ENCODE results near the gene RHEX.

DNA sequence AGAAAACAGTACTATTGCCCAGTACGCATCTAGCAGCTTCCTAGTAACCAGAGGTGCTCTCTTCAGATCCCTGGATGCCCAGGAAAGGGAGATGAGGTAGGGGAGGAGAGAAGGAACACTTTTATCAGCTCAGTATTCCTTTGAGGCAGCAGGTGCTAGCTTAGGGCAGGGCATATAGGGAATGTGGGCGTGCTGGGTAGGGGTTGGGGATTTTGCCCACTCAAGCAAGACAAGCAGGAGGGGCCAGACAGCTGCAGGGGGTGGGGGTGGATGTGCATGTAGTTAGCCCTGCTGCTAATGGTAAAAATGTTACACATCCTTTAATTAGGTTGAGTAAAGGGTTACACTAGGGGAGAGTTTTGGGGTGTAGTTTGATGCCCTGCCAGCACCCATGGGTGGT lies 82.3 kb downstream of the RHEX start:
- TF ChIP-seq, protein P1, sequence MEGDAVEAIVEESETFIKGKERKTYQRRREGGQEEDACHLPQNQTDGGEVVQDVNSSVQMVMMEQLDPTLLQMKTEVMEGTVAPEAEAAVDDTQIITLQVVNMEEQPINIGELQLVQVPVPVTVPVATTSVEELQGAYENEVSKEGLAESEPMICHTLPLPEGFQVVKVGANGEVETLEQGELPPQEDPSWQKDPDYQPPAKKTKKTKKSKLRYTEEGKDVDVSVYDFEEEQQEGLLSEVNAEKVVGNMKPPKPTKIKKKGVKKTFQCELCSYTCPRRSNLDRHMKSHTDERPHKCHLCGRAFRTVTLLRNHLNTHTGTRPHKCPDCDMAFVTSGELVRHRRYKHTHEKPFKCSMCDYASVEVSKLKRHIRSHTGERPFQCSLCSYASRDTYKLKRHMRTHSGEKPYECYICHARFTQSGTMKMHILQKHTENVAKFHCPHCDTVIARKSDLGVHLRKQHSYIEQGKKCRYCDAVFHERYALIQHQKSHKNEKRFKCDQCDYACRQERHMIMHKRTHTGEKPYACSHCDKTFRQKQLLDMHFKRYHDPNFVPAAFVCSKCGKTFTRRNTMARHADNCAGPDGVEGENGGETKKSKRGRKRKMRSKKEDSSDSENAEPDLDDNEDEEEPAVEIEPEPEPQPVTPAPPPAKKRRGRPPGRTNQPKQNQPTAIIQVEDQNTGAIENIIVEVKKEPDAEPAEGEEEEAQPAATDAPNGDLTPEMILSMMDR (conservative IDR thresholded peaks at IDR 0.05 in 1 of 2, IDR thresholded peaks at IDR 0.05 in 1 of 2; ENCODE audit: extremely low read depth in 1 of 2, insufficient read depth in 1 of 2, low read depth in 1 of 2, low read length in 2 of 2), result no peak
- no peak for TF ChIP-seq EZH2 (IDR thresholded peaks at IDR 0.05; ENCODE audit: borderline replicate concordance, low read length)

Data from mammary epithelial cell (primary cell).